ENCODE data around the gene NR1H4.
"Not testable (repeated sequence)": the region's sequence is repeated elsewhere in the genome, so short reads cannot be mapped to it uniquely, and the experiment has no call there.

The NR1H4 gene

DNA sequence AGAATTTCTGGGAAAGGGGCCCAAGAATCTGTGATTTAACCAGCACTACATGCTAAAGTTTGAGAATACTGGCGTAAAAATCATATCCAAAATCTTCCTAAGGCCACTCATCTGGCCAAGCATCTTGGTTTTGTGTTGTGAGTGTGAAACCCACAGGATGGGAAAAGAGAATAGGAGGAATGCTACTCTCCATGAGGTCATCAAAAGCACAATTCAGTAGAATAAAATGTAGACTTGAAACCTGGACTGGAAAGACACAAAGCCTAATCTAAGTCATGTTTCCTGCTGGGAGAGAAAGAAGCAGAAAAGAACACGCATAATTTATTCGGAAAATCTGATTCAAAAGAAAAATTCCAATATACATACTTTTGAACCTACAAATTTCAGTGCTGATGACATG lies 42.3 kb downstream of the NR1H4 start:
- DNase-seq (ENCODE audit: low read depth): no peak

DNA sequence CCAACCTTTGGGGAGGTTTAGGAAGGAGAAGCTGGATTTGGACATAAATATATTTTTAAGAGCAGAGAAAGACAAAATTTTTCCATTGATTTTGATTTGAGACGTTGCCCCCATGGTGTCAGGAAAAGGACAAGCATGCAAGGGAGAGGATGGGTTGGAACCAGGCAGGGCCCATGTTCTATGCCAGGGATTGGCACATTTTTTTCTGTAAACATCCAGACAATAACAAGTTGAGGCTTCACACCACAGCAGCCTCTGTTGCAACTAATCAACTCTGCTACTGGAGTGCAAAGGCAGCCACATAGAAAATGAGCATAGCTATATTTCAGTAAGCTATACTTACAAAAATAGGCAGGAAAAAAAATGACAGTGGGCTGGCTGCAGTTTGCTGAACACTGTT lies 44.7 kb downstream of the NR1H4 start:
- no peak for DNase-seq (ENCODE audit: low read depth)

DNA sequence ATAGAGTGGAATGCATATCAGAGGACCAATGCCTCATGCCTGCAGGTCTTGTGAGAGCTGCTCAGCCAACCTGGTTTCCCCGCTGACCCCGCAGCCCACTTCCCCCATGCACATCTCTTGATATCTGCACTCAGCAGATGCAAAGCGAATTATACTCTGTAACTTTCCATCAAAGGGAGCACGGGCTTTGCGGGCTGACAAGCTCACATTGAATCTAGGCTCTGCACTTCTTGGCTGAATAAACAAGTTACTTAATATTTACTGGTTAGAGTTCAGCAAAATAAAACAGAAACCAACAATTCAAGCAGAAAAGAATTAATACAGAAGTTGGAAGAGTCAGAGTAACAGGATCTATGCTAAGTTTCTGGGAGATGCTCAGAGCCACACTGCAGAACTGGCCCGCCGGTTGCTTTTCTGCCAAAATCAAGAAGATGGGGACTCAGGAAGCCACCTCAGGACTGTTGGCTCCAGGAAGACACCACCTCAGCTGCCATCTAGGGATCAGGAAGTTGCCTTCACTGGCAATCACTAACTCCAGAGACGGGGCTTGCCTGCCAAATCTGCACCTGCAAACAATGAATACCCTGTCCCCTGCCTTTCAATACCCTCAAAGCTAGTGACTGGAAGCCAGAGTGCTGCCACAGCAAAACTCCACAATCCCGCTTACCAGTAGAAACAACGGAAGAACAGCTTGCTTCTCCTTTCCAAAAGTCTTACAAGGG lies 46.5 kb downstream of the NR1H4 start:
- DNase-seq (ENCODE audit: low read depth): no peak

DNA sequence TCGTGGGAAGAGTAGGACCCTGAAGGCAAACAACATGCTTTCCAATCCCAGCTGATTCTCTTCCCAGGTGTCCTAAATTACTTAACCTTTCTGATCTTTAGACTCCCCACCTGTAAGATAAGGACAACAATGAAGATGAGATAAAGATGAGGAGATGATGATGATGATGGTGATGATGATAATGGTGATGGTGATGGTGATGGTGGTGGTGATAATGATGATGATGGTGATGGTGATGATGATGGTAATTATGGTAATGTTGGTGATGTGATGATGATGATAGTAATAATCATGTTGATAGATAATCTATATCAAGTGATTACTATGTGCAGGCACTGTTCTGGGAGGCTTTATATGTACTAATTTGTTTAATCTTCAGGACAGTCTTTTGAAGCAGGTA lies 48.3 kb downstream of the NR1H4 start:
- no peak for DNase-seq (ENCODE audit: low read depth)

DNA sequence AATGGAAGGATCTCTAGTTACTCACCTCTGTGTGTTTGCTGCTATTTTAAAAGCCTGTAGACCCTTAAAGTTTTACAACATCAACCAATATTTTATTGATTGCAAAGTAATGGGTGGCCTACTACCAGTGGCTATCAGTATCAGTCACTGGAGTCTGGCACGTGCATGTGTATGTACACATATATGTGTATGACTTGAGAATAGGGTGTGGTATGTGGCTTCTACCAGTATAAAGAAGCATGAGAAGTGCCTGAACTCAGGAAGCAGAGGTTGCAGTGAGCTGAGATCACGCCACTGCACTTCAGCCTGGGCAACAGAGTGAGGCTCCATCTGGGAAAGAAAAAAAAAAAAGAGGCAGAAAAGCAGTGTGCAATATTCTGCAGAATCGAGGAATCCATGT lies 54.4 kb downstream of the NR1H4 start:
- no peak for DNase-seq (ENCODE audit: low read depth)

DNA sequence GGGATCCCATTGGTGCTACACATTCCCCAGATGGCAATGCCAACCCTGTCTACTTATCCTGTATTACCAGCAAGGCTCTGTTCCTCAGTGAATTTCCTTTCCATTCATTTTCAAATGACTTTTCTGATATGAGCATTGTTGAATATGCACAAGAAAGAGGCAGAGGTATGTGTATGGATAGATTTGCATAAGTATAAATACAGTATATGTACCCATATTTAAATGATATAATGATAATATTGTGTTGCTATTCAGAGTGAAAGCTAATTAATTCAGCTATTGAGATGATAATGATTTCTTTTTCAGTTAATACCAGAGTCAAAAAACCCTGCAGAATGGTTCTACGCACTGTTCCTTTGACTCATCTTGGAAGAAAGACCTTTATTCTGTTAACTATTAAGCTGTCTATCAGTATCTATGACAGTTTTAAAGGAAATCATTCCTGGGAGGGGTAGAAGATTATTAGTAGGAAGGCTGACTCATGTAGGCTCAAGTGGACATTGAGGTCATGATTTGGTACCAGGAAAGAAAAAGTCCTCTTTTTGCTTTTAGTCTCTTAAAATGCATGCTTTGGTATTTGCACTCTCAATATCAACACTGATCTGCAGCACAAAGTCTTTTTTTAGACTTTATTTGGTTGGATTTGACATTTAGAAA lies 54.9 kb downstream of the NR1H4 start:
- DNase-seq (ENCODE audit: low read depth): no peak

DNA sequence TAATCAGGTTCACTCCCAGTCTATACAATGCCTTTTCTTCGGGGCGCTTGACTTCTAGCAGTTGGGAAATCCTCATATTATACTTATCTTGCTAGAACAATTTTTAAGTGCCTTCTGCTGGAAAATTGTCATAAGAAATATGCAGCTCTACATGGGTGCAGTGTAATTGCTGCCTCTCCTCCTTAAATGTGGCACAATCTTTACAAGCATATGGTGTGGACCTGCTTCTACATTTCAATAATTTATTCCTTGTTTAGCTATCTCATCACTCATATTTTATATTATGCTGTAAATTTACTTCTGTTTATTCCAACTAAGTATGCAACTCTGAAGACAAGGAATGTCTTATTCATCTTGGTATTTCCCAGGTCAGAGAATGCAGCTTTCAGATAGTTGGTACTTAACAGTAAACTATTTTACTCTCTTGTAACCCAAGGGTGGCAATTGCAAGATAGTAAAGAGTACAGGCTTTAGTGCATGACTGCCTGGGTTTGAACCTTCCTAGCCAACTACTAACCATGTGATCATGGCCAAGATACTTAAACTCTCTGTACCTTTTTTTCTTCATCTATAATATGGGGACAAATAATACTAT lies 56.2 kb downstream of the NR1H4 start:
- DNase-seq (ENCODE audit: low read depth): no peak

DNA sequence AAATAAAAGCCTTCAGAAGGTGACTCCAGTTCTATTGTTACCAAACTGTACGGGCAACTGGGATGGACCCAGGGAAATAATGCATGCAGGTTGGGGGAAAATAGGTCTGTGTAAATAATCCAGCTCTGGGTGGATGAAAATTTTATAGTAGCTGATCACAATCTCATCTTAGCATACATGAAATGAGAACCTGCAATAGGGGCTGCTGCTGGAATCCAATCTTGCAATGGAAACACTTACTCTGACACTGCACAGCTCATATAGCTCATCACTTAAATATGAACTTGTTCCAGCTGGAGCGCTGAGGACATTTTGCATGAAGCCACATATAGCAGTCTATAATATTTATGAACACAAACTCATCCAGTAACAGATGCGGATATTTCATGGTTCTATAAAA lies 59.7 kb downstream of the NR1H4 start:
- DNase-seq (ENCODE audit: low read depth): no peak

DNA sequence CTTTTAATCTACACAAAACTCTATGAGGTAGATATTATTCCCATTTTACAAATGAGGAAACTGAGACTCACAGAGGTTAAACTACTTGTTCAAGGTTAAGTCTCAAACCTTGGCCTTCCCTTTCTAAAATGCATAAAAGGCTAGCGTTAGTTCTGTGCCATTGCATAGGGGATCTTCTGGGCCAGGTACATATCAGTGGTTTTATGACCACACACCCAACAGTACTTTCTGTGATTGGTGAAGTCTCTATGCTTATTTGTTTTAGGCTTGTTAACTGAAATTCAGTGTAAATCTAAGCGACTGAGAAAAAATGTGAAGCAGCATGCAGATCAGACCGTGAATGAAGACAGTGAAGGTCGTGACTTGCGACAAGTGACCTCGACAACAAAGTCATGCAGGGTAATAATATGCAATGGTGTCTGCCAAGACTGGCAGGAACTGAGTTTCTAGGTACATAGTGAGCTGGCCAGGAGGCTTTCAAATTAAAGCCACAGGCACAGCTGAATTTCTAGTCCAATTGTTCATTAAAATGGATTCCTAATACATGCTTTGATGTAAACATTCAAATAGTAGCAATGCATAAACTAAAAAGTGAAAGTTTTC lies 61.1 kb downstream of the NR1H4 start:
- no peak for DNase-seq (ENCODE audit: low read depth)

DNA sequence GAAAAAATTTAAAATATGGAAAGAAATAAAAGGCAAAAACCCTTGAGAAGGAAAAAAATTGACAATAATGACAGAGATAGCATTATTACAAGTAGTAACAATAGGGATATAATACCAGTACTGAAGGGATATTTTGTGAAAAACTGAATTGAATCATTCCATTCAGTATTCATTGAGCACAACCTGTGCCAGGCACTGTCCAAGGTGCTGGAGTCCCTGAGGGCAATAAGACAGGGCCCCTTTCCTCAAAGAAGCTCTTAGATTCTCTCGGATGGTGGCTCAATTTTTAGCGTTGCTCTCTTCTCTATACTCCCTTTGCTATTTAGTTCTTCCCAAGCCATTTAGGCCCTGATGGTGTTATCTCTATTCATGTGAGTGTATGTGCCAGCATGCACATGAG lies 65.5 kb downstream of the NR1H4 start:
- peak; percentile 52 for DNase-seq (ENCODE audit: low read depth)

DNA sequence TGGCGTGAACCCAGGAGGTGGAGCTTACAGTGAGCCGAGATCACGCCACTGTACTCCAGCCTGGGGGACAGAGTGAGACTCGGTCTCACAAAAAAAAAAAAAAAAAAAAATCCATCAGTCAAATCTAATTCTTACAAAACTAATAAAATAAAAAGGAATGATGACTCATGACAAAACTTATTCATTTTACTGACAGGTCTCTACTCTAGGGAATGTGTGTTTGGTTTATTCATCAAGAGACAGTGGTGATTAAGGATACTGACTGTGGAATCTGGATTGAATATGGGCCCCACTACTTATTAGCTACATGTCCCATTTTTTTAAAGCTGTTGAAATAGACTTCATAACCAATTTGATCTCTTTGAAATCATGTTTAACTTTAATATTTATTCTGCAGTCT lies 70.5 kb downstream of the NR1H4 start:
- DNase-seq (ENCODE audit: low read depth): no peak

DNA sequence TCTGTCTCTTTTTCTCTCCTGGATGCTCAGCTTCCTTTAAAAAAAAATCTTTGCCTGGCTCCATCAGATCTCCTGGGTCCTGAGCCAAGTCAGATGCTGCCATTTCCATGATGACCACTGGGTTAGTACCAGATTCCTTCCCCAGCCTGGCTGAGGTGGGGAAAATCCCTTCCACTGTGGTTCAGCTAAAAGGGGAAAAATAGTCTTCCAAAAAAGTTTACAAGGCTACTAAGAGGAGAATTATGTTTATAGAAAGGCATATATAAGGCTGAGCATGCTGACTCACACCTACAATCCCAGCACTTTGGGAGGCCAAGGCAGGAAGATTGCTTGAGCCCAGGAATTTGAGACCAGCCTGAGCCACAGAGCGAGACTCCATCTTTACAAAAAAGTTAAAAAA lies 71.4 kb downstream of the NR1H4 start:
- DNase-seq (ENCODE audit: low read depth): peak; percentile 18

DNA sequence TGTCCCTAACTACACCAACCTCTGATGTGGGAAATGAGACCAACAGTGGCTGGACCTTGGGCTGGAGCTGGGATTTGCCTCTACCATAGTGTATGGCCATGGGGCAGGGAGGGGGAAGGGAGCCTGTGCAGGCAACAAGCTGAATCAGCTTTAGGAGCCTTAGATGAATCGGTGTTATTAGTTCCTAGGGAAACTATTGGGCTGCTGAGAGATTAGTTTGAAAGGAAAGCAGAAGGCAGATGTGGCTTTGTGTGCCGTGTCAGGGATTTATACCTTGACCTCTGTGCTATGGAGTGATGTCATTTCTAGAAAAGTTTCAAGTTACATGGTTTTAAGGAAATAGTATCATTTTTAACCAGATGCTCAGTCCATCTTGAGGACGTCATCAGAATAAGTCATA lies 80.3 kb downstream of the NR1H4 start:
- DNase-seq (ENCODE audit: low read depth): peak; percentile 14

DNA sequence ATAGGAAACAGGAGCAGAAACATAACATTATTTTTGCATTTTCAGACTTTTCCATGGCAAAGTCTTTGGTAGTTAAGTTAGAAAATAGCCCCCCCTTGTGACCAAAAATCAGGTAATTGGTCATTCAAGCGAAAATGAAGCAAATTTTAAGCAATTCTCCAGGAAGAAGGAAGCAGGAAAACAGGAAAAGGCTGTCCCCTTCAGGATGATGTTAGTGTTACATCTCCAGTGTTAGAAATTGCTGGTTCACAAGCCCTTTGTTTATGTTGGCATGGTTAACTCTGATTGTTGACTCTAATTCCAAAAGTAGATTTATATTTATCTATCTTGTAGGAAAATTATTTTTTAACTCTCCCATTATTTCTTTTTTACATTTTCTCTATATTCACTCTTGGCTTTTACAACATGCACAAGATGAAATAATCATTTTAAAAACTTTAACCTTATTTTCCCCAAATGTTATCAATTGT lies 81.0 kb downstream of the NR1H4 start:
- DNase-seq (ENCODE audit: low read depth): peak; percentile 90

DNA sequence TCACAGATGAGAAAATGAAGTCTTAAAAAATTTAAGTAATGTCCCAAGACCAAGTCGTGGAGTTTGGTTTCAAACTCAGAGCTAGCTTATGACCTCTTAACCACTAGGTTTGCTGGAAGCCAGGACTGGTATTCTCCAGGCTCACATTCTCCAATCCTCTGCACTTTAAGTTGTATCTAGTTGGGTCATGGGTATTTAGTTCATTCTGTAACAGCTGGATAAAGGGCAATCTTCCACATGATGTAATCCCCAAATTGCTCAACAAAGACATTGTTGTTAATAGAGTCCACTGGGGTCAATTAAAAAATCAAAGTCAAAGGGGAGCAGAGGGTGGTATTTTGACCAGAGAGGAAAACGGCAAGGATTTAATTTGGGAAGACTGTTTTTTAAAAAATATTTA lies 82.1 kb downstream of the NR1H4 start:
- DNase-seq (ENCODE audit: low read depth): no peak

DNA sequence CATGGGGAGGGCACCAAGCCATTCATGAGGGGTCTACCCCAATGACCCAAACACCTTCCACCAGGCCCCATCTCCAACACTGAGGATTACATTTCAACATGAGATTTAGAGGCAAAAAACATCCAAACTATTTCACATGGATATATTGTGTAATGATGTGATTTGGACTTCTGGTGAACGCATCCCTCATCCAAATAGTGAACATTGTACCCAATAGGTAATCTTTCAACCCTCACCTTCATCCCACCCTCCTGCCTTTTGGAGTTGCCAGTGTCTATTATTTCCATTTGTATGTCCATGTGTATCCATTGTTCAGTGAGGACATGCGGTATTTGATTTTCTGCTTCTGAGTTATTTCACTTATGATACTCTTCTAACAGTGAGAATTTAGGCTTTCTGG lies 83.7 kb downstream of the NR1H4 start:
- no peak for DNase-seq (ENCODE audit: low read depth)

DNA sequence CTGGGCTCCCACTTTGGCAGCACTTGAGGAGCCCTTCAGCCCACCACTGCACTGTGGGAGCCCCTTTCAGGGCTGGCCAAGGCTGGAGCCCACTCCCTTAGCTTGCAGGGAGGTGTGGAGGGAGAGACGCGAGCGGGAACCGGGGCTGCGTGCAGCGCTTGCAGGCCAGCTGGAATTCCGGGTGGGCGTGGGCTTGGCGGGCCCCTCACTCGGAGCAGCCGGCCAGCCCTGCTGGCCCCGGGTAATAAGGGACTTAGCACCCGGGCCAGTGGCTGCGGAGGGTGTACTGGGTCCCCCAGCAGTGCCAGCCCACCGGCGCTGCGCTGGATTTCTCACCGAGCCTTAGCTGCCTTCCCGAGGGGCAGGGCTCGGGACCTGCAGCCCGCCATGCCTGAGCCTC lies 85.6 kb downstream of the NR1H4 start:
- DNase-seq (ENCODE audit: low read depth): not testable (repeated sequence)

DNA sequence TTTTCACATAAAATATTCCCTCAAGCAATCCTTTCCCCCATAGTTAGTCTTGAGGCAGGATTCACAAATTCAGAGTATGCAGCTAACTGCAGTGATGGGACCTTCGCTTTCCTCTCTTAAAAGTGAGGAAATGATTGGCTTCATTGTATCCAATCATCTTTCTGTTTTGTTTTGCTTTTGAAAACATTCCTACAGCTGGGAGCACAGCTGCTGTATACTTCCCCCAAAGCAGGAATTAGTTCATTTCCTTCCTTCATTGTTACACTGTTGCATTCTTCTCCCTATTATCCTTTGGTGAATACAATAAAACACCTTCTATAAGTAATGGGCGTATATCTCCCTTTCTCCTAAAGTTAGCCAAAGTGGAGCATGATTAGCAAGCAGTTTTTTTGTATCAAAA lies 90.4 kb downstream of the NR1H4 start:
- no peak for DNase-seq (ENCODE audit: low read depth)

DNA sequence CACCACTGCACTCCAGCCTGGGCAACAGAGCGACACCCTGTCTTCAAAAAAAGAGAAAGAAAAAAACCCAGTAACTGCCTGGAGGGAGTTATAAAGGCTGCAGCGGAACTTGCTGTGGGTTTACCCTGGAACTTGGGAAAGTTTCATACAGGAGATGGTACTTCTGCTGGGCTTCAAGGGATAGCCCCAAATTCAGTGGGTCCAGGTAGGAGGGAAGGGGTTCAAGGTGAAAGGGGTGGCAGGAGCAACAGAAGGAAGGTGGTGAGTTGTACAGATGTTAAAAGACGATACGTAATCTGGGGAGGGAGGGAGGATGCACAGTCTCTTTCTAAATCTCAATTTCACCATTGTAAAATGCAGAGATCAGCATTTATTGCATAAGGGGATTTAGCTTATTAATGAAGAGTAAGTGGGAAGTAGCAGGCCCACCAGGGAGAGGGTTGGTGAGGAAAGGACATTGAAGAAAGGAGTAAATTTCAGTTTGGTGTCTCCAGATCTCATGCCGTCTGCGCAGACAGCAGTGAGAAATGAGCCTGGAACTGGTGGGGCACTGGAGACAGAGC lies 91.3 kb downstream of the NR1H4 start:
- no peak for DNase-seq (ENCODE audit: low read depth)

DNA sequence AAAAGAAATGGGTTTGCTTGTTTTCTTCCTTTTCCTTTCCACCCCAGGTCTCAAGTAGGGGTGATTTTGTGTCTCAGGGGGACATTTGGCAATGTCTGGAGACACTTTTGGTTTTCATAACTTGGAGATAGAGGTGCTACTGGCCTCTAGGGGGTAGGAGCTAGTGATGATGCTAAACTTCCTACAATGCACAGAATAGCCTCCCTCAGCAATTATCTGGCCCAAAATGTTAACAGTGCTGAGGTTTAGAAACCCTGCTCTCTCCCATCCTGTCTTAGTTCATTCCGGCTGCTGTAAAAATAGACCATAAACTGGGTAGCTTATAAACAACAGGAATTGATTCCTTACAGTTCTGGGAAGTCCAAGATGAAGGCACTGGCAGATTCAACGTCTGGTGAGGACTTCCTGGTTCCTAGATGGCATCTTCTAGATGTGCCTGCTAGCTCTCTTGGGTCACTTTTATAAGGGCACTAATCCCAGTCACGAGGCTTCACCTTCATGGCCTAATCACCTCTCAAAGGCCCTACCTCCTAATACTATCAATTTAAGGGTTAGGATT lies 92.4 kb downstream of the NR1H4 start:
- no peak for DNase-seq (ENCODE audit: low read depth)

DNA sequence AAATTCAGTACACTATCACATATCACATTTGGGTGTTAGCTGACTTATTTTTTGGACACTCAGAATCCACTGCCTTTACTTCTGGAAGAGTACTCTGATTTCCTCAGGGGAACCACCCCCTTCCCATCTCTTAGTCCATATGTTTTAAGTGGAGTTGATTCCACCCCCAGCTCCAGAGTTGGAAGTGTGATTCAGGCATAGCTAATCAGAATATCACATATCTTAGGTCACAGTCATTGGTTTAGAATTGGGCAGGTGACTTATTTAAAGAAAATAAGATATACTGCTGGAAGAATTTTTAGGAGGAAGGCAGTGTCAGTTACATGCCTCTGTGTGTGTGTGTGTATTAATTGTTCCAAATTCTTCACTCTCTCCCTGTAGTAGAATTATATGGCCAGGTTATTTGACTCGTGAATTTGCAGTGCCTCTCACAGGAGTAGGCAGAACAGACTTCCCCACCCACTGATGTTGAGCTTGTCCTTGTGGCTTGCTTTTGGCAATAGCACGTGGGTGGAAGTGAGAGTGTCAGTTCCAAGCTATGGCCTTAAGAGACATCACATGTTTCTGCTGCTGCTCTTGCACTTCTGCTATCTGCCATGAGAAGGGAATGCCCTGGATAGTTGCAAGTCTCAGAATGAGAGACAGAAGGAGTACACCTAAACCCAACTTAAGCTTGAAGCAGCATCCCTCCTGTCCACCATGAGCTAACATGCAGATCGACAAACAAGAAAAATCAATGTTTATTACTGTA lies 93.4 kb downstream of the NR1H4 start:
- peak; percentile 50 for DNase-seq (ENCODE audit: low read depth)

DNA sequence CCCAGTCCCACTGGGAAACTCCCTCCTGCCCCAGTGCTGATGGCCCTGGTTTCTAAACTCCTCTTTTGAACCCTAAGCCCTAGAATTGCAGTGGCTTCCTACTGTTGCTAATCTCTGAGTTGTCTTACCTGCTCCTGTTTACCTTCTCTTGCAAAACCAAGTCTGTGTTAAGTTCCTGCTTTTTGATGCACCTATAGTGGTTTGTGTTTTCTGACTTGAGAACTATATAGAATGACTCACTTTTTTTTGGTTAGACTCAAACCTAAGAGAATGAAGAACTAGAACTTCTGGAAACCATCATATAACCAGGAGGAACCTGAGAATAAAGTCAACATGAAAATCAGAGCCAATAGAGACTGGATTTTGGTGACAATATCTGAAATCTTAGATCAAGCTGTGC lies 94.3 kb downstream of the NR1H4 start:
- DNase-seq (ENCODE audit: low read depth): no peak

Measured in ELR (cell line).